HEK293 (cell line): ENCODE data around the gene RAP2B.

Experiments
- SALL2 ChIP-seq: fragments of 450-650 bp; formaldehyde crosslinking; IDR thresholded peaks from 2 replicates; pipeline ENCODE4 v1.5.0; 2017; ENCODE audit warnings: missing biosample characterization, mild to moderate bottlenecking, missing genetic modification characterization, borderline replicate concordance
- ZNF146 ChIP-seq: fragments of 450-650 bp; formaldehyde crosslinking; IDR thresholded peaks from 2 replicates; pipeline ENCODE4 v1.5.1; 2016; ENCODE audit warnings: missing biosample characterization, missing genetic modification characterization
- ZNF354C ChIP-seq: fragments of 450-650 bp; formaldehyde crosslinking; IDR thresholded peaks from 2 replicates; pipeline ENCODE4 v1.5.1; 2016; ENCODE audit warnings: missing biosample characterization, missing genetic modification characterization, low read depth, borderline replicate concordance

DNA sequence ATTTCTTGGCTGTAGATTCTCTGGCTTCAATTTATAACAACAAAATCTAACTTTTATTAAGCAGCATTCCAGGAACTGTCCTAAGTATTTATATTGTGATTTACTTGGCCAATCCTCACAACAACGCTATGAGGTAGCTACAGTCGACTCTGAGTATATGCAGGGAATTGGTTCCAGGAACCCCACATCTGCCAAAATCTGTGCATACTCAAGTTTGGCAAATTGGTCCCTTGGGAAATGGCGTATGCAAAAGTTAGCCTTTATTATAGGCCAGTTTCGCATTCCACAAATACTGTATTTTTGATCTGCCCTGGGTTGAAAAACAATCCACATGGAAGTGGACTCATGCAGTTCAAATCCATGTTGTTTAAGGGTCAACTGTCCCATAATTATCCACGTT is 53.9 kb downstream of the RAP2B start:
- no peak for TF ChIP-seq ZNF354C
- no peak for TF ChIP-seq ZNF146 (tag by site-specific recombination)
- no peak for TF ChIP-seq SALL2 (tag by site-specific recombination)
